ENCODE results near the gene COL11A2. TPM values are rescaled to one million over a fixed set of nuclear protein-coding genes. Genes with fewer than 3 reads are reported as not detected.

COL11A2 gene
- polyA plus RNA-seq, 1 of the 3 experiments (the other 2 are of a cell fraction) = 0.99 TPM

- no peaks in the 10 kb centered on the region for H3K27me3 ChIP-seq (ENCODE audit: insufficient read depth)
- no peaks in the 10 kb centered on the region for H3K9me3 ChIP-seq
- H2AFZ ChIP-seq (ENCODE audit: low read depth) = no peak overlapping the region
- ChIA-PET POLR2A (interaction anchor here (1.2 kb wide), 1 partner anchor 9 kb away, joined by 3 read pairs; the partner anchor contains the start of gene RING1), CTCF (interaction anchor here (0.6 to 3.7 kb wide), 2 partner anchors 9 to 78 kb away, joined by 3 to 27 read pairs; partner anchors contain the start of gene RING1)
- H3K9ac ChIP-seq = peak overlapping the region; percentile 96
- H3K4me1 ChIP-seq (ENCODE audit: control insufficient read depth in 1 of 2, insufficient read depth in 2 of 2, low read depth in 1 of 2, low read length in 1 of 2) = peaks cover 11 to 34% of the 10 kb centered on the region in 2 experiments; a peak in 2 of 4 replicates
- H4K20me1 ChIP-seq (ENCODE audit: insufficient read depth) = peaks cover 26% of the 10 kb centered on the region
- H3K79me2 ChIP-seq (ENCODE audit: insufficient read depth) = peaks cover 64% of the 10 kb centered on the region
- H3K9me2 ChIP-seq = no peaks in the 10 kb centered on the region
- H3K36me3 ChIP-seq (replicated peaks in 1 of 2; ENCODE audit: control insufficient read depth in 1 of 2, insufficient read depth in 2 of 2, low read length in 1 of 2) = peaks cover 34 to 51% of the 10 kb centered on the region in 2 experiments
- no peak for DNase-seq
- H3F3A ChIP-seq (replicated peaks; ENCODE audit: insufficient read depth) = peaks cover 14% of the 10 kb centered on the region
- 3% methylated on average over 22 of the region's 26 CpGs for WGBS (ENCODE audit: low lambda C conversion rate)
- TF ChIP-seq MAX (IDR thresholded peaks at IDR 0.05; ENCODE audit: low read depth) (peak; percentile 56; the same call in 1 of the 2 replicates), MXI1 (IDR thresholded peaks at IDR 0.05; ENCODE audit: low read depth, low read length) (peak; percentile 65; the same call in 1 of the 2 replicates), RFX5 (IDR thresholded peaks at IDR 0.05; ENCODE audit: low read length) (no peak)
- peak overlapping the region; percentile 82 to 97 for H3K4me3 ChIP-seq (ENCODE audit: low read depth in 2 of 2, low read length in 1 of 2)
- H3K4me2 ChIP-seq = peak overlapping the region; percentile 98
- H3K27ac ChIP-seq (ENCODE audit: low read depth in 2 of 2, low read length in 1 of 2) = peak overlapping the region; percentile 97 to 99
These were observed 7.5 kb upstream of the COL11A2 start for GRCh38 chr6:33199687-33200218.

DNA sequence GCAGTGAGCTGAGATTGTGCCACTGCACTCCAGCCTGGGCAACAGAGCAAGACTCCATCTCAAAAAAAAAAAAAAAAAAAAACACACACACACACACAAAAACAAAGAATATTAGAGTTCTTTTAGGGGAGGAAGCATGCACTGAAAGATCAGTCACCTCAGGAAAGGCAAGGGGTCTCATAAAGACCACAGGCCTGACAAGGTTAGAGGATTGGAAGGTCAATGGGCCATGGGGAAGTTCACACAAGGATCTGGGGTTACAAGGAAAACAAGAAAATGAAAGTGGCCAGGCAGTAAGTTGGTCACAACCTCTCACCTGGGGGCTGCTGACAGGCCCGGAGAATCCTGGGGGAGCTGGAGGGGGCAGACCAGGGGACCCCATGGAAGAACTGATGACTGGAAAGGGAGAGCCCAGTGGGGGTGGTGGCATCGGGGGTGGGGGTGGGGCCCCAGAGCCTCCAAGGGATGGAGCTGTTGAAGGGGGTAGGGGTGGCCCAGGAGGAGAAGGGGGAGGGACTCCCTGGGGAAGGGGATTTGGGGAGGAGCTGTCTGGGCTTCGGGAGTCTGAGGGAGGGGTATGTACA, 6.7 kb upstream of the COL11A2 start:
- no peak for DNase-seq
- TF ChIP-seq EZH2phosphoT487 (IDR thresholded peaks at IDR 0.05; ENCODE audit: borderline replicate concordance, low read depth) (no peak), TAF1 (IDR thresholded peaks at IDR 0.05; ENCODE audit: borderline replicate concordance, low read depth, low read length) (no peak), MAX (IDR thresholded peaks at IDR 0.05; ENCODE audit: low read depth) (no peak), RXRA (IDR thresholded peaks at IDR 0.05; ENCODE audit: borderline replicate concordance, low read depth) (no peak), RFX5 (IDR thresholded peaks at IDR 0.05; ENCODE audit: low read length) (no peak), TEAD4 (IDR thresholded peaks at IDR 0.05; ENCODE audit: borderline replicate concordance, insufficient read depth) (no peak), ELF1 (IDR thresholded peaks at IDR 0.05) (no peak), NFIC (IDR thresholded peaks at IDR 0.05; ENCODE audit: borderline replicate concordance) (no peak), CHD2 (IDR thresholded peaks at IDR 0.05; ENCODE audit: low read length, partially characterized antibody) (no peak), GATA2 (CRISPR knock-in tag; IDR thresholded peaks at IDR 0.05) (no peak), CTCF (IDR thresholded peaks at IDR 0.05) (no peak), FOSL2 (IDR thresholded peaks at IDR 0.05; ENCODE audit: borderline replicate concordance, low read depth) (no peak), MXI1 (IDR thresholded peaks at IDR 0.05; ENCODE audit: low read depth, low read length) (no peak), MEF2A (IDR thresholded peaks at IDR 0.05; ENCODE audit: borderline replicate concordance, low read depth) (no peak)
- TF ChIP-seq, protein P1, sequence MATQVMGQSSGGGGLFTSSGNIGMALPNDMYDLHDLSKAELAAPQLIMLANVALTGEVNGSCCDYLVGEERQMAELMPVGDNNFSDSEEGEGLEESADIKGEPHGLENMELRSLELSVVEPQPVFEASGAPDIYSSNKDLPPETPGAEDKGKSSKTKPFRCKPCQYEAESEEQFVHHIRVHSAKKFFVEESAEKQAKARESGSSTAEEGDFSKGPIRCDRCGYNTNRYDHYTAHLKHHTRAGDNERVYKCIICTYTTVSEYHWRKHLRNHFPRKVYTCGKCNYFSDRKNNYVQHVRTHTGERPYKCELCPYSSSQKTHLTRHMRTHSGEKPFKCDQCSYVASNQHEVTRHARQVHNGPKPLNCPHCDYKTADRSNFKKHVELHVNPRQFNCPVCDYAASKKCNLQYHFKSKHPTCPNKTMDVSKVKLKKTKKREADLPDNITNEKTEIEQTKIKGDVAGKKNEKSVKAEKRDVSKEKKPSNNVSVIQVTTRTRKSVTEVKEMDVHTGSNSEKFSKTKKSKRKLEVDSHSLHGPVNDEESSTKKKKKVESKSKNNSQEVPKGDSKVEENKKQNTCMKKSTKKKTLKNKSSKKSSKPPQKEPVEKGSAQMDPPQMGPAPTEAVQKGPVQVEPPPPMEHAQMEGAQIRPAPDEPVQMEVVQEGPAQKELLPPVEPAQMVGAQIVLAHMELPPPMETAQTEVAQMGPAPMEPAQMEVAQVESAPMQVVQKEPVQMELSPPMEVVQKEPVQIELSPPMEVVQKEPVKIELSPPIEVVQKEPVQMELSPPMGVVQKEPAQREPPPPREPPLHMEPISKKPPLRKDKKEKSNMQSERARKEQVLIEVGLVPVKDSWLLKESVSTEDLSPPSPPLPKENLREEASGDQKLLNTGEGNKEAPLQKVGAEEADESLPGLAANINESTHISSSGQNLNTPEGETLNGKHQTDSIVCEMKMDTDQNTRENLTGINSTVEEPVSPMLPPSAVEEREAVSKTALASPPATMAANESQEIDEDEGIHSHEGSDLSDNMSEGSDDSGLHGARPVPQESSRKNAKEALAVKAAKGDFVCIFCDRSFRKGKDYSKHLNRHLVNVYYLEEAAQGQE (IDR thresholded peaks at IDR 0.05; ENCODE audit: low read depth, low read length) = no peak
- TF ChIP-seq, protein P2, sequence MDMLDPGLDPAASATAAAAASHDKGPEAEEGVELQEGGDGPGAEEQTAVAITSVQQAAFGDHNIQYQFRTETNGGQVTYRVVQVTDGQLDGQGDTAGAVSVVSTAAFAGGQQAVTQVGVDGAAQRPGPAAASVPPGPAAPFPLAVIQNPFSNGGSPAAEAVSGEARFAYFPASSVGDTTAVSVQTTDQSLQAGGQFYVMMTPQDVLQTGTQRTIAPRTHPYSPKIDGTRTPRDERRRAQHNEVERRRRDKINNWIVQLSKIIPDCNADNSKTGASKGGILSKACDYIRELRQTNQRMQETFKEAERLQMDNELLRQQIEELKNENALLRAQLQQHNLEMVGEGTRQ (IDR thresholded peaks at IDR 0.05; ENCODE audit: borderline replicate concordance, low read depth, low read length) = no peak
- H2AFZ ChIP-seq (ENCODE audit: low read depth) = no peak overlapping the region
- H3K4me3 ChIP-seq (ENCODE audit: low read depth in 2 of 2, low read length in 1 of 2) = peak overlapping the region; percentile 82 to 97
- ChIA-PET POLR2A (interaction anchor here (1.2 kb wide), 1 partner anchor 9 kb away, joined by 3 read pairs; the partner anchor contains the start of gene RING1), CTCF (interaction anchor here (3.6 to 3.7 kb wide), 2 partner anchors 10 to 37 kb away, joined by 27 to 50 read pairs; partner anchors contain the start of gene RING1)
- 30% methylated on average over 3 of the region's 3 CpGs for WGBS (ENCODE audit: low lambda C conversion rate)
- H3K79me2 ChIP-seq (ENCODE audit: insufficient read depth) = peaks cover 64% of the 10 kb centered on the region
- peaks cover 17% of the 10 kb centered on the region for H3F3A ChIP-seq (replicated peaks; ENCODE audit: insufficient read depth)
- no peaks in the 10 kb centered on the region for H3K9me2 ChIP-seq
- H3K9me3 ChIP-seq = no peaks in the 10 kb centered on the region
- no peaks in the 10 kb centered on the region for H3K27me3 ChIP-seq (ENCODE audit: insufficient read depth)
- peaks cover 26% of the 10 kb centered on the region for H4K20me1 ChIP-seq (ENCODE audit: insufficient read depth)
- H3K4me2 ChIP-seq = peak overlapping the region; percentile 98
- H3K36me3 ChIP-seq (replicated peaks in 1 of 2; ENCODE audit: control insufficient read depth in 1 of 2, insufficient read depth in 2 of 2, low read length in 1 of 2) = peaks cover 34 to 59% of the 10 kb centered on the region in 2 experiments
- H3K4me1 ChIP-seq (ENCODE audit: control insufficient read depth in 1 of 2, insufficient read depth in 2 of 2, low read depth in 1 of 2, low read length in 1 of 2) = peaks cover 11 to 31% of the 10 kb centered on the region in 2 experiments; a peak in 2 of 4 replicates
- H3K27ac ChIP-seq (ENCODE audit: low read depth in 2 of 2, low read length in 1 of 2) = no peak overlapping the region
- peak overlapping the region; percentile 96 for H3K9ac ChIP-seq

Data from SK-N-SH (cell line).